PC-3 (cell line): ENCODE measurements around the gene HEXIM1. TPM values are rescaled to one million over a fixed set of nuclear protein-coding genes. Genes with fewer than 3 reads are reported as not detected.
A peak's percentile ranks its signal among the peaks of the same experiment; 100 is the strongest.

ENCODE experiments used
- ATAC-seq: fragments of 200-7000 bp; cut with Tn5 transposase; 2 replicates; pipeline ENCODE4 v1.9.1; 2020; ENCODE audit warnings: mild to moderate bottlenecking, moderate library complexity
- BruUV-seq: library from RNA; stranded (reverse); fragments of 400-500 nt; replicated peaks from 2 replicates; lab custom pipeline; 2021; lab: Mats Ljungman, UMichigan
- CTCF ChIA-PET: fragments of 300-600 bp; sonication (Branson Sonifier 250); formaldehyde crosslinking; loops from one replicate; lab custom pipeline; 2022; ENCODE audit warnings: antibody characterized with exemption; lab: Charles Lee
- POLR2A ChIA-PET: fragments of 300-600 bp; sonication (Branson Sonifier 250); formaldehyde crosslinking; loops from one replicate; lab custom pipeline; 2022; ENCODE audit warnings: antibody characterized with exemption; ENCODE audit not compliant: unreplicated experiment; lab: Charles Lee
- DNase-seq: peaks from one replicate; pipeline ENCODE4 v3.0.0-alpha.2; 2015
- H2AFZ ChIP-seq: fragments of 300-600 bp; sonication (generic); 2 replicates; pipeline ENCODE4 v1.6.0; 2016; ENCODE audit warnings: antibody characterized with exemption, low read length
- H3F3A ChIP-seq: fragments of 300-600 bp; sonication (generic); one replicate; pipeline ENCODE4 v1.6.0; 2017; ENCODE audit warnings: antibody characterized with exemption, low read length, control low read depth, mild to moderate bottlenecking; ENCODE audit not compliant: unreplicated experiment
- H3K27ac ChIP-seq: fragments of 300-600 bp; sonication (generic); 2 replicates; pipeline ENCODE4 v1.5.1; 2016; ENCODE audit warnings: mild to moderate bottlenecking, low read length
- H3K27me3 ChIP-seq: fragments of 300-600 bp; sonication (generic); 2 replicates; pipeline ENCODE4 v1.6.1; 2016; ENCODE audit warnings: low read length, mixed read lengths
- H3K36me3 ChIP-seq: fragments of 300-600 bp; sonication (generic); 2 replicates; pipeline ENCODE4 v1.6.1; 2016; ENCODE audit warnings: low read depth, mixed run types, low read length, mixed read lengths
- H3K4me1 ChIP-seq: fragments of 300-600 bp; sonication (generic); 2 replicates; pipeline ENCODE4 v1.5.1; 2016; ENCODE audit warnings: low read length; ENCODE audit not compliant: insufficient read depth
- H3K4me2 ChIP-seq: fragments of 300-600 bp; sonication (generic); 2 replicates; pipeline ENCODE4 v1.6.0; 2016; ENCODE audit warnings: low read length
- H3K4me3 ChIP-seq: fragments of 300-600 bp; sonication (generic); 2 replicates; pipeline ENCODE4 v1.5.1; 2016; ENCODE audit warnings: mild to moderate bottlenecking, low read length, mixed read lengths
- H3K79me2 ChIP-seq: fragments of 300-600 bp; sonication (generic); 2 replicates; pipeline ENCODE4 v1.6.1; 2017; ENCODE audit warnings: low read length, mixed read lengths
- H3K9ac ChIP-seq: fragments of 300-600 bp; sonication (generic); 2 replicates; pipeline ENCODE4 v1.6.0; 2016; ENCODE audit warnings: mild to moderate bottlenecking, low read length
- H3K9me2 ChIP-seq: fragments of 300-600 bp; sonication (generic); replicated peaks from 2 replicates; pipeline ENCODE4 v1.6.1; 2016; ENCODE audit warnings: mixed run types, low read length, mixed read lengths
- H3K9me3 ChIP-seq: fragments of 300-600 bp; sonication (generic); 2 replicates; pipeline ENCODE4 v1.6.1; 2016; ENCODE audit warnings: low read length, mixed read lengths
- H4K20me1 ChIP-seq: fragments of 300-600 bp; sonication (generic); 2 replicates; pipeline ENCODE4 v1.6.1; 2016; ENCODE audit warnings: low read length, mixed read lengths
- EZH2 ChIP-seq: fragments of 300-600 bp; sonication (generic); IDR thresholded peaks from one replicate; pipeline ENCODE4 v1.6.1; 2017; ENCODE audit warnings: antibody characterized with exemption, mild to moderate bottlenecking, low read length; ENCODE audit not compliant: unreplicated experiment
- EZH2phosphoT487 ChIP-seq: fragments of 300-600 bp; sonication (generic); IDR thresholded peaks from 2 replicates; pipeline ENCODE4 v1.6.1; 2018; ENCODE audit warnings: mild to moderate bottlenecking, antibody characterized with exemption, low read length, borderline replicate concordance
- intact Hi-C: fragments of 100-400 bp; cut with micrococcal nuclease; formaldehyde crosslinking; loops from 2 replicates; pipeline ENCODE4 v1.9.0; 2023
- total RNA-seq: library from RNA; depleted of rRNA; stranded (reverse); fragments of >200 nt; gene quantifications from 2 replicates; pipeline ENCODE4 v1.2.3, GENCODE V29; 2014
- TF ChIP-seq, protein P1 (sequence below): fragments of 300-600 bp; sonication (generic); conservative IDR thresholded peaks from 2 replicates; pipeline ENCODE4 v1.5.1; 2017; ENCODE audit warnings: antibody characterized with exemption, low read depth, mild to moderate bottlenecking, low read length

HEXIM1 gene
- total RNA-seq, 1 experiment from 2014 or later = 47.3 TPM

GRCh38 chr17:45186801-45187354 is 38.6 kb downstream of the HEXIM1 start:
- H3K27ac ChIP-seq = no peak overlapping the region
- no peaks in the 10 kb centered on the region for H3F3A ChIP-seq
- no peak overlapping the region for H3K9ac ChIP-seq
- H3K27me3 ChIP-seq = no peaks in the 10 kb centered on the region
- ATAC-seq = no peak
- POLR2A ChIA-PET = no interaction called here
- no peaks in the 10 kb centered on the region for H3K79me2 ChIP-seq
- CTCF ChIA-PET = no interaction called here
- intact Hi-C loops = no loop called here
- no peak overlapping the region for H3K4me3 ChIP-seq
- H3K4me1 ChIP-seq = peaks cover 7% of the 10 kb centered on the region
- DNase-seq = no peak
- no peak overlapping the region for H2AFZ ChIP-seq
- H3K4me2 ChIP-seq = no peak overlapping the region
- BruUV-seq = no TSS peak
- TF ChIP-seq, protein P1, sequence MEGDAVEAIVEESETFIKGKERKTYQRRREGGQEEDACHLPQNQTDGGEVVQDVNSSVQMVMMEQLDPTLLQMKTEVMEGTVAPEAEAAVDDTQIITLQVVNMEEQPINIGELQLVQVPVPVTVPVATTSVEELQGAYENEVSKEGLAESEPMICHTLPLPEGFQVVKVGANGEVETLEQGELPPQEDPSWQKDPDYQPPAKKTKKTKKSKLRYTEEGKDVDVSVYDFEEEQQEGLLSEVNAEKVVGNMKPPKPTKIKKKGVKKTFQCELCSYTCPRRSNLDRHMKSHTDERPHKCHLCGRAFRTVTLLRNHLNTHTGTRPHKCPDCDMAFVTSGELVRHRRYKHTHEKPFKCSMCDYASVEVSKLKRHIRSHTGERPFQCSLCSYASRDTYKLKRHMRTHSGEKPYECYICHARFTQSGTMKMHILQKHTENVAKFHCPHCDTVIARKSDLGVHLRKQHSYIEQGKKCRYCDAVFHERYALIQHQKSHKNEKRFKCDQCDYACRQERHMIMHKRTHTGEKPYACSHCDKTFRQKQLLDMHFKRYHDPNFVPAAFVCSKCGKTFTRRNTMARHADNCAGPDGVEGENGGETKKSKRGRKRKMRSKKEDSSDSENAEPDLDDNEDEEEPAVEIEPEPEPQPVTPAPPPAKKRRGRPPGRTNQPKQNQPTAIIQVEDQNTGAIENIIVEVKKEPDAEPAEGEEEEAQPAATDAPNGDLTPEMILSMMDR = no peak
- no peak for TF ChIP-seq EZH2phosphoT487
- no peak for TF ChIP-seq EZH2
- no peaks in the 10 kb centered on the region for H3K9me2 ChIP-seq
- H4K20me1 ChIP-seq = no peaks in the 10 kb centered on the region
- no peaks in the 10 kb centered on the region for H3K36me3 ChIP-seq
- no peaks in the 10 kb centered on the region for H3K9me3 ChIP-seq

- CTCF ChIA-PET = interaction anchor here (1.2 kb wide), 1 partner anchor 53 kb away, joined by 11 read pairs; the partner anchor contains the start of gene ACBD4
- Histone ChIP-seq H3K4me2 (no peak overlapping the region), H3F3A (no peaks in the 10 kb centered on the region), H3K9me2 (no peaks in the 10 kb centered on the region), H3K9me3 (no peaks in the 10 kb centered on the region), H2AFZ (no peak overlapping the region), H3K36me3 (no peaks in the 10 kb centered on the region), H3K27me3 (no peaks in the 10 kb centered on the region), H3K79me2 (no peaks in the 10 kb centered on the region), H3K4me1 (peaks cover 3% of the 10 kb centered on the region), H3K27ac (no peak overlapping the region), H3K4me3 (no peak overlapping the region), H3K9ac (no peak overlapping the region), H4K20me1 (no peaks in the 10 kb centered on the region)
- ATAC-seq = no peak
- BruUV-seq = no TSS peak
- intact Hi-C loops = no loop called here
- POLR2A ChIA-PET = interaction anchor here (0.5 to 0.7 kb wide), 3 partner anchors 31 to 183 kb away, joined by 3 to 6 read pairs (median 3); no protein-coding TSS in a partner anchor
- TF ChIP-seq EZH2phosphoT487 = no peak
- no peak for TF ChIP-seq EZH2
- TF ChIP-seq, protein P1 = no peak
- DNase-seq = no peak
These were observed 40.7 kb downstream of the HEXIM1 start for GRCh38 chr17:45189009-45189408.

- Histone ChIP-seq H3K27ac (no peak overlapping the region), H3K9me2 (no peaks in the 10 kb centered on the region), H3F3A (no peaks in the 10 kb centered on the region), H3K27me3 (no peaks in the 10 kb centered on the region), H3K9me3 (no peaks in the 10 kb centered on the region), H3K36me3 (no peaks in the 10 kb centered on the region), H3K4me1 (no peaks in the 10 kb centered on the region), H3K4me2 (no peak overlapping the region), H3K79me2 (no peaks in the 10 kb centered on the region), H4K20me1 (no peaks in the 10 kb centered on the region), H3K4me3 (no peak overlapping the region), H3K9ac (no peak overlapping the region), H2AFZ (0 out of 2 replicates have a peak overlapping the region, but pooled peaks have one; percentile 35)
- ChIA-PET CTCF (no interaction called here), POLR2A (no interaction called here)
- no peak for DNase-seq
- intact Hi-C loops = no loop called here
- TF ChIP-seq EZH2phosphoT487 (no peak), EZH2 (no peak)
- TF ChIP-seq, protein P1 = no peak
- no TSS peak for BruUV-seq
- no peak for ATAC-seq
These were observed 42.4 kb downstream of the HEXIM1 start for GRCh38 chr17:45190503-45191255.
